ENCODE measurements around the gene CYP46A1. TPM values are rescaled to one million over a fixed set of nuclear protein-coding genes. Genes with fewer than 3 reads are reported as not detected.

Gene CYP46A1
- total RNA-seq (2022; extraction: Qiagen RNA extraction; ENCODE audit: low read depth): 0.02 to 0.15 TPM (median 0.13 TPM) in 4 of 5 replicates, not detected in the other

GRCh38 chr14:99683619-99684409, at the start of gene CYP46A1:
Gene CYP46A1, plus strand, starts transcription at chr14:99684298. Its CDS starts 120 bp downstream, at chr14:99684418.

GRCh38 chr14:99644723-99645544, 39.2 kb upstream of the CYP46A1 start, which contains the start of gene HHIPL1:
Gene HHIPL1, plus strand, starts transcription at chr14:99645129. Its CDS starts 79 bp downstream, at chr14:99645208.

Other genes starting within 250 kb of the CYP46A1 start
- gene SETD3, start 203.4 kb upstream of the CYP46A1 start, total RNA-seq (2022; extraction: Qiagen RNA extraction; ENCODE audit: low read depth): 43.0 to 54.2 TPM (median 50.1 TPM) in 5 replicates
- 44.8 to 59.1 TPM (median 50.3 TPM) in 5 replicates for gene CCNK, start 202.9 kb upstream of the CYP46A1 start, total RNA-seq (2022; extraction: Qiagen RNA extraction; ENCODE audit: low read depth)
- gene CCDC85C, start 80.1 kb upstream of the CYP46A1 start, total RNA-seq (2022; extraction: Qiagen RNA extraction; ENCODE audit: low read depth): 30.2 to 42.1 TPM (median 36.0 TPM) in 5 replicates
- 0.05 to 0.34 TPM (median 0.29 TPM) in 5 replicates for gene HHIPL1, start 39.2 kb upstream of the CYP46A1 start, total RNA-seq (2022; extraction: Qiagen RNA extraction; ENCODE audit: low read depth)
- gene EML1, start 109.1 kb downstream of the CYP46A1 start, total RNA-seq (2022; extraction: Qiagen RNA extraction; ENCODE audit: low read depth): 34.2 to 43.3 TPM (median 40.6 TPM) in 5 replicates